GM12874 (cell line): ENCODE measurements around the gene DCDC2.

Experiments used
- TF ChIP-seq, protein P1 (sequence below): IDR thresholded peaks from 2 replicates; pipeline ENCODE4 v1.5.1; 2011; ENCODE audit warnings: low read depth, mild to moderate bottlenecking, control low read depth, low read length, moderate library complexity; ENCODE audit not compliant: insufficient read depth

The DCDC2 gene

DNA sequence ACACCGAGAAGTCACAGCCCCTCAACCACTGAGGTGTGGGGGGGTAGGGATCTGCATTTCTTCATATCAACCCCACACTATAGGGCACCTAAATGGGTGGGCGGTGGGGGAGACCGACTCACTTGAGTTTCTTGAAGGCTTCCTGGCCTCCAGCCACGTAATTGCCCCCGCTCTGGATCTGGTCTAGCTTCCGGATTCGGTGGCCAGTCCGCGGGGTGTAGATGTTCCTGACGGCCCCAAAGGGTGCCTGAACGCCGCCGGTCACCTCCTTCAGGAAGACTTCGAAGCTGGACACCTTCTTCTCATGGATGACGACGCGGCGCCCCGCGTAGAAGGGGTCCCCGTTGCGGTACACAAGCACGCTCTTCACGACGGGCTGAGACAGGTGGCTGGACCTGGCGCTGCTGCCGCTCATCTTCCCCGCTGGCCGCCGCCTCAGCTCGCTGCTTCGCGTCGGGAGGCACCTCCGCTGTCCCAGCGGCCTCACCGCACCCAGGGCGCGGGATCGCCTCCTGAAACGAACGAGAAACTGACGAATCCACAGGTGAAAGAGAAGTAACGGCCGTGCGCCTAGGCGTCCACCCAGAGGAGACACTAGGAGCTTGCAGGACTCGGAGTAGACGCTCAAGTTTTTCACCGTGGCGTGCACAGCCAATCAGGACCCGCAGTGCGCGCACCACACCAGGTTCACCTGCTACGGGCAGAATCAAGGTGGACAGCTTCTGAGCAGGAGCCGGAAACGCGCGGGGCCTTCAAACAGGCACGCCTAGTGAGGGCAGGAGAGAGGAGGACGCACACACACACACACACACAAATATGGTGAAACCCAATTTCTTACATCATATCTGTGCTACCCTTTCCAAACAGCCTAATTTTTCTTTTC lies at the start of gene DCDC2:
Gene DCDC2, minus strand, starts transcription at position 724 of the 883 bp plus-strand sequence. Its CDS starts 309 bp downstream, at position 415.
- TF ChIP-seq, protein P1, sequence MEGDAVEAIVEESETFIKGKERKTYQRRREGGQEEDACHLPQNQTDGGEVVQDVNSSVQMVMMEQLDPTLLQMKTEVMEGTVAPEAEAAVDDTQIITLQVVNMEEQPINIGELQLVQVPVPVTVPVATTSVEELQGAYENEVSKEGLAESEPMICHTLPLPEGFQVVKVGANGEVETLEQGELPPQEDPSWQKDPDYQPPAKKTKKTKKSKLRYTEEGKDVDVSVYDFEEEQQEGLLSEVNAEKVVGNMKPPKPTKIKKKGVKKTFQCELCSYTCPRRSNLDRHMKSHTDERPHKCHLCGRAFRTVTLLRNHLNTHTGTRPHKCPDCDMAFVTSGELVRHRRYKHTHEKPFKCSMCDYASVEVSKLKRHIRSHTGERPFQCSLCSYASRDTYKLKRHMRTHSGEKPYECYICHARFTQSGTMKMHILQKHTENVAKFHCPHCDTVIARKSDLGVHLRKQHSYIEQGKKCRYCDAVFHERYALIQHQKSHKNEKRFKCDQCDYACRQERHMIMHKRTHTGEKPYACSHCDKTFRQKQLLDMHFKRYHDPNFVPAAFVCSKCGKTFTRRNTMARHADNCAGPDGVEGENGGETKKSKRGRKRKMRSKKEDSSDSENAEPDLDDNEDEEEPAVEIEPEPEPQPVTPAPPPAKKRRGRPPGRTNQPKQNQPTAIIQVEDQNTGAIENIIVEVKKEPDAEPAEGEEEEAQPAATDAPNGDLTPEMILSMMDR = no peak

DNA sequence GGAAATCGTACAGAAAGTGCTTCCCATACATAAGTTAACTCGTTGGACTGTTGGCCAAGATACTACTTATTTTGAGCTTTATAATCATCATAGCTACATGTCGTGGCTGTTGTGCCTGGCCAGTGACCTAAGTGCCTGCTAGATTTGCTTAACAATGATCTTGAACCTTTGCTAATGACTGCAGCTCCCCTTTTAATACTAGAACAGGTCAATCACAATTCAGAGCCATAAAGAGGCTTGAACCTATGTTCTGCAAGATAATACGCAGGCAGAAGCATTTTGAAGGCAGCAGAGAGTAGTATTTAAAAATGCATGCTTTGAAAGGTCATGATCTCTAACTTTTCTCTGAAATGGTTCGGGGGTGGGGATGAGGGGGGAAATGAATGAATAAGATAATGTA lies 47.4 kb upstream of the DCDC2 start:
- TF ChIP-seq, protein P1 = no peak

DNA sequence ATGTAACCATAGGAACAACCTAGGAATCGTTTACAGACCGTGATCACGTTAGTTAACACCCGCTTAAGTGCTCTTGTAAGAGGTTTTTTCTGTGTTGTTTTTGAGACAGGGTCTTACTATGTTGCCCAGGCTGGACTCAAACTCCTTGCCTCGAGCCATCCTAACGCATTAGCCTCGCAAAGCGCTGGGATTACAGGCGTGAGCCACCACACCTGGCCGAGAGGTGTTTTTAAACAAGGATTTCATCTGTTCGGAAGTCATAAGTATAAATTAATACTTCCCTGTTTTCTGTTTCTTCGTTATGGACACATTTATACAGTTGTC lies 45.6 kb upstream of the DCDC2 start:
- TF ChIP-seq, protein P1 = no peak

DNA sequence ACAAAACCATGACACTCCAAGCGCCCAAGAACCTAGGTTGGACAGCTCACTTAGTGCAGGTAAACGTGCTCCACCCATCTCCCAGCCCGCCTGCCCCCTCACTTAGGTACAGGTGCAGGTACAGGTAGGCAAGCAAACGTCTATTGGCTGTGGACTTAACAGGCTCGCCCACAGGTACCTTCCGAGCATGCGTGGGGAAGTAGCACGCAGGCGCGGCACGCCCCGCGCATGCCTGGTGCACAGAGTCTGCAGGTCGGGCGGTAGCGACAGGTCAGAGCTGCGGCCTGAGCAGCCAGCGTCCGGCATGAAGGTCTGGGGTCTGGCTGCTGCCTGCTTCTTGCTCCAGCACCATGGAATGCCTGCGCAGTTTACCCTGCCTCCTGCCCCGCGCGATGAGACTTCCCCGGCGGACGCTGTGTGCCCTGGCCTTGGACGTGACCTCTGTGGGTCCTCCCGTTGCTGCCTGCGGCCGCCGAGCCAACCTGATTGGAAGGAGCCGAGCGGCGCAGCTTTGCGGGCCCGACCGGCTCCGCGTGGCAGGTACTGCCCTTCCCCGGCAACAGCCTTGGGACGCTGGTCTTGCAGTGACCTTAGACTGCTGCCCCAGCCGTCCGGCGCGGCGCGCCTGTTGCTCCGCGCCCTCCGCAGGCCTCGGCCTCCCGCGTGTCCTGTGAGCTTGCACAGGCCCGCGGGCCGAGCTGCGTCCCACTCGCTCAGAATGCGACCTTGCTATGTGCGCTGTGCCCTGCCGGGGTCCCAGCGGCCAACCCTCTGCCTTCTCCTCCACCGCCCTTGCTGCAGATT lies 45.0 kb upstream of the DCDC2 start, which contains the start of gene MRS2:
Gene MRS2, plus strand, starts transcription at position 240 of the 804 bp plus-strand sequence. Its CDS starts 111 bp downstream, at position 351.
- TF ChIP-seq, protein P1 = no peak

DNA sequence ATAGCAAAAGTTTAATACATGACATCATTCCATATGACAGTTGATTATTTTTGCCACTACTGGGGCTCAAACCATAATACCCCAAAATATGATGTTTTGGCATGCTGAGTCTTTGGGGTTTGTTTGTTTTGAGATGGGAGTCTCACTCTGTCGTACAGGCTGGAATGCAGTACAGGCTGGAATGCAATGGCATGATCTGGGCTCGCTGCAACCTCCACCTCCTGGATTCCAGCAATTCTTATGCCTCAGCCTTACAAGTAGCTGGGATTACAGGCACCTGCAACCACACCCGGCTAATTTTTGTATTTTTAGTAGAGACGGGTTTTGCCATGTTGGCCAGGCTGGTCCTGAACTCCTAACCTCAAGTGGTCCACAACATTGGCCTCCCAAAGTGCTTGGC lies 43.6 kb upstream of the DCDC2 start:
- TF ChIP-seq, protein P1 = no peak

DNA sequence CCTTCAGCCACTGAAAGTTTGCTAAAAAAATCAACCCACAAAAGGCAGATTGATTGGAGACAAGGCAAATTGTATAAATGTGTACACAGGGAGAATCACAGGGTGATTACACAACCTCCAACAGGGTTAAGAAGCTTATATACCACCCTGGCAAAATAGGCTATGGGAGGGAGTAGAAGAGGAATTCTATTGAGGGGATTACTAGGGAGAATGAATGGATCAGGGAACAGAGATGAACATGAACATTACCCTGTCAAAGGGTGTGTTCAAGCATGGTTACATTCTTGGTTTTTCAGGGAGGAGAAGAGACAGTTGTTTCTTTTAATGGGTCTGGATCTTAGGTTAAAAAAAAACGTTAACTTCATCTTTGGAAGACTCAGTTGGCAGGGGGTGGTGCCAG lies 39.8 kb upstream of the DCDC2 start:
- TF ChIP-seq, protein P1 = no peak

DNA sequence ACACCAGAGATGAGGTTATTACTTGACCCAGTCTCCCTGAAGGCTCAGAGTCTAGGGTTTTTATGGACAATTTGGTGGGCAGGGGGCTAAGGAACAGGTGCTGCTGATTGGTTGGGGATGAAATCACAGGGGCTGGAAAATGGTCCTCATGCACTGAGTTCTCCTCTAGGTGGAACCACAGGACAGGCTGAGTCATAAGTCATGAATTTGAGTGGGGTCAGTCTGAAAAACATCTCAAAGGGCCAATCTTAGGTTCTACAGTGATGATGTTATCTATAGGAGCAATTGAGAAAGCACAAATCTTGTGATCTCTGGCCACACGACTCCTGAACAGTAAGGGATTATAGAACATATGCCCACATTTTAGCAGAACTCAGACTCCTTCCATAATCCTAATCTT lies 39.0 kb upstream of the DCDC2 start:
- TF ChIP-seq, protein P1 = no peak
